Peyer's patch (tissue), 4 donors: ENCODE results near the gene MRPL44. TPM values are rescaled to one million over a fixed set of nuclear protein-coding genes. Genes with fewer than 3 reads are reported as not detected.

Experiments used
- DNase-seq, 3 donors: peaks; one replicate each; pipeline ENCODE4 v3.0.0-alpha.2; 2017 to 2019
- H3K27ac ChIP-seq, 4 donors: fragments of 200-600 bp; sonication (generic); one replicate each; pipeline ENCODE4 v1.5.1; 2016 to 2019
- H3K27me3 ChIP-seq, 2 donors: fragments of 200-600 bp; sonication (generic); one replicate each; pipeline ENCODE4 v1.5.1; 2019
- H3K36me3 ChIP-seq, 3 donors: fragments of 200-600 bp; sonication (generic); one replicate each; pipeline ENCODE4 v1.5.1; 2016 to 2019
- H3K4me1 ChIP-seq, 4 donors: fragments of 200-600 bp; sonication (generic); one replicate each; pipeline ENCODE4 v1.5.1; 2016 to 2019
- H3K4me3 ChIP-seq, 4 donors: fragments of 200-600 bp; sonication (generic); 1 replicate in 3 of 4; 2 replicates in 1 of 4; pipeline ENCODE4 v1.5.1; 2016 to 2019; ENCODE audit warnings: mild to moderate bottlenecking in 1 of 4
- H3K9me3 ChIP-seq, 4 donors: fragments of 200-600 bp; sonication (generic); one replicate each; pipeline ENCODE4 v1.5.1; 2016 to 2019; ENCODE audit warnings: mild to moderate bottlenecking in 1 of 4
- POLR2A ChIP-seq, 2 donors: fragments of 450-650 bp; IDR thresholded peaks; one replicate each; pipeline ENCODE4 v1.5.1; 2017; ENCODE audit warnings: antibody characterized with exemption in 2 of 2, mild to moderate bottlenecking in 2 of 2, moderate library complexity in 2 of 2
- total RNA-seq, 4 donors: library from RNA; depleted of rRNA; stranded (reverse); fragments of >200 nt; gene quantifications; one replicate each; pipeline ENCODE4 v1.1.0, GENCODE V29; 2016
- TF ChIP-seq, protein P1 (sequence below), 6 experiments: fragments of 450-650 bp in 4 of 6; fragments of 200-600 bp in 2 of 6; sonication (generic) in 1 of 6; IDR thresholded peaks; one replicate each; pipeline ENCODE4 v1.5.1; 2017 to 2019; ENCODE audit warnings: antibody characterized with exemption in 6 of 6, mild to moderate bottlenecking in 3 of 6, moderate library complexity in 1 of 6

The MRPL44 gene
- total RNA-seq, 4 donors from 2014 or later: 17.6 to 36.3 (median 22.2) TPM

DNA sequence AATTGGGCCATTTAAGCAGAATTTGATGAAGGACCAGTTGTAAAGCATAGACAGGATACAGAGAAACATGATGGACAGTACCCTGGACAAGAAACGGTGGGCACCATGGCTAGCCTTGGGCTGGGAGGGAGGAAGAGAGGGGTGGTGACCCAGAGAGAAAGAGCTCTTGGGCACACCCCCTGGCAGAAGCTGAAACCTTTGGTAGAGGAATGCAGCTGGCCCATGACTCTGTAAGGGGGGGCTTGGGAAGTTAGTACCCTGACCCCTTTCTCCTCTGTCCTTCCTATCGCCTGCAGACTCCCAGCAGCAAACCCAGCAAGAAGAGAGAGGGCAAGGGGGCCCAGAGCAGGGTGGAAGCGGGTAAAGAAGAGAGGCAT lies 32.6 kb downstream of the MRPL44 start:
- no peak overlapping the region for H3K27ac ChIP-seq
- H3K9me3 ChIP-seq: no peaks in the 10 kb centered on the region
- TF ChIP-seq, protein P1, sequence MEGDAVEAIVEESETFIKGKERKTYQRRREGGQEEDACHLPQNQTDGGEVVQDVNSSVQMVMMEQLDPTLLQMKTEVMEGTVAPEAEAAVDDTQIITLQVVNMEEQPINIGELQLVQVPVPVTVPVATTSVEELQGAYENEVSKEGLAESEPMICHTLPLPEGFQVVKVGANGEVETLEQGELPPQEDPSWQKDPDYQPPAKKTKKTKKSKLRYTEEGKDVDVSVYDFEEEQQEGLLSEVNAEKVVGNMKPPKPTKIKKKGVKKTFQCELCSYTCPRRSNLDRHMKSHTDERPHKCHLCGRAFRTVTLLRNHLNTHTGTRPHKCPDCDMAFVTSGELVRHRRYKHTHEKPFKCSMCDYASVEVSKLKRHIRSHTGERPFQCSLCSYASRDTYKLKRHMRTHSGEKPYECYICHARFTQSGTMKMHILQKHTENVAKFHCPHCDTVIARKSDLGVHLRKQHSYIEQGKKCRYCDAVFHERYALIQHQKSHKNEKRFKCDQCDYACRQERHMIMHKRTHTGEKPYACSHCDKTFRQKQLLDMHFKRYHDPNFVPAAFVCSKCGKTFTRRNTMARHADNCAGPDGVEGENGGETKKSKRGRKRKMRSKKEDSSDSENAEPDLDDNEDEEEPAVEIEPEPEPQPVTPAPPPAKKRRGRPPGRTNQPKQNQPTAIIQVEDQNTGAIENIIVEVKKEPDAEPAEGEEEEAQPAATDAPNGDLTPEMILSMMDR (IDR thresholded peaks at IDR 0.05): no peak
- TF ChIP-seq POLR2A (IDR thresholded peaks at IDR 0.05): no peak
- DNase-seq: no peak
- H3K4me1 ChIP-seq: peaks cover 0 to 10% (median 0%) of the 10 kb centered on the region in 4 donors
- H3K4me3 ChIP-seq: no peak overlapping the region
- H3K36me3 ChIP-seq: no peaks in the 10 kb centered on the region
- H3K27me3 ChIP-seq: no peaks in the 10 kb centered on the region

DNA sequence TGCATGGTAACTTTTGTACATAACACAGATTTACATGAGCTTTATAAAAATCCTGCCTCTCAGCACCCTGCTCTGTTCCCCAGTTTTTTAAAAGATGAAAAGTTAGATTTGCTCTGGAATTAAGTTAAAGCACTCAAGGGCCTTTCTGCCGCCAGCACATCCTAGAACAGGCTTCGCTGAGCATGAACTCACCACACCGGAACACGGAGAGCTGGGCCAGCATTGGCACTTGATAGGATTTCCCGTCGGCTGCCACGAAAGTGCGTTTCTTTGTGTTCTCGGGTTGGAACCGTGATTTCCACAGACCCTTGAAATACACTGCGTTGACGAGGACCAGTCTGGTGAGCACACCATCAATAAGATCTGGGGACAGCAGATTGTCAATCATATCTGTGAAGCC lies 34.3 kb downstream of the MRPL44 start:
- no peaks in the 10 kb centered on the region for H3K36me3 ChIP-seq
- peaks cover 0 to 10% (median 0%) of the 10 kb centered on the region in 4 donors for H3K4me1 ChIP-seq
- no peak for DNase-seq
- no peaks in the 10 kb centered on the region for H3K27me3 ChIP-seq
- no peak for TF ChIP-seq POLR2A (IDR thresholded peaks at IDR 0.05)
- TF ChIP-seq, protein P1 (IDR thresholded peaks at IDR 0.05): no peak
- H3K9me3 ChIP-seq: no peaks in the 10 kb centered on the region
- H3K4me3 ChIP-seq: no peak overlapping the region
- no peak overlapping the region for H3K27ac ChIP-seq

DNA sequence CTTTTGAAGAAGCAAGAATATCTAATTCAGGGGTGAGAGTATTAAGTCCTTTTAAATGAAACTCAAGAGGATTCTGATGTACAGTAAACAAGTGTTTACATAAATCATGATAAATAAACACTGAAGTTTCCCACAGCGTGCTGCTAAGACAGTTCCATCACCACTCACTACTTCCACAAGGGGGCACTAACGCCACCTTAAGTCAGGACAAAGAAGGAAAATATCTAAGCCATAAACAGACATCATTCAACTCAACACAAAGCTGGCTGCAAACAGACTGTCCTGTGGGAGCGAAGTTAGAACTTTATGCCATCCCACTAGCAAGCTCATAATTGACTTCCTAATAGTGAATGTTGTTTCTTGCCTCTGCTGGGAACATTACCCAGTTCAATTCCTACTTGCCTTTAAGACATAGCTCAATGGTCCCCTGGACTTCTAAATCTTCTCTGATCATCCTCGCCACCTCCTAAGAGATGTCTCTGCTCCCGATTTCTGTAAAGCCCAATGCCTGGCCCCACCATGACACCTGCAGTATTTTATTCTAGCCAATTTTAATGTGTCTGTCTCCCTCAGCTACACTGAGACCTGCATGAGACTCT lies 36.5 kb downstream of the MRPL44 start:
- Histone ChIP-seq H3K4me1 (peaks cover 0 to 10% (median 0%) of the 10 kb centered on the region in 4 donors), H3K27me3 (no peaks in the 10 kb centered on the region), H3K4me3 (no peak overlapping the region), H3K36me3 (no peaks in the 10 kb centered on the region), H3K9me3 (no peaks in the 10 kb centered on the region), H3K27ac (no peak overlapping the region)
- TF ChIP-seq POLR2A (IDR thresholded peaks at IDR 0.05): no peak
- TF ChIP-seq, protein P1 (IDR thresholded peaks at IDR 0.05): peak; percentile 50 to 93 (median 87)
- DNase-seq: peak in 2 of 3 donors; percentile 70 to 90

DNA sequence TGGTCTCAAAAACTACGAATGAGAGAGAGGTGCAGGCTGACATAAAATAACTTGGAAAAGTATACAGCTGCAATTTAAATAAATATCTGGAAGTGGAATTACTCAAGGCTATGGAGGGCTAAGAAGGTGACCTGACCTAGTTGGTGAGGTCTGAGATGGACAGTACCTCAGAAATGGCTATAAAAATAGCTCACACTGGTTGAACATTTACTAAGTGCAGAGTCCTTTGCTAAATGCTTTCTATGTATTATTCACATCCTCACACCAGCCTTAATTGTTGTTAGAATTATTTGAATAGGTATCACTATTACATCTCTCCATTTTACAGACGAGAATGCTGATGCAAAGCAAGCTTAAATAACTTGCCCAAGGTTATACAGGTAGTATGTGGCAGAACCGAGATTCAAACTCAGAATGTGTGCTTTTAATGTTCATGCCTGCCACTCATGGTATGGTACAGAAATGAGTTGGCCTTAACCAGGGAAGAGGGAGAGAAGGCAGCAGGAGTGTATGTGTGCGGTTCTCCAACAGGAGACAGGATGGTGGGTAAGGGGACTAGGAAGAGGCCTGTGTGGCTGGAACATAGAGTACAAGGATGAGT lies 37.4 kb downstream of the MRPL44 start:
- no peak for DNase-seq
- H3K4me3 ChIP-seq: no peak overlapping the region
- H3K36me3 ChIP-seq: no peaks in the 10 kb centered on the region
- H3K4me1 ChIP-seq: peaks cover 0 to 10% (median 0%) of the 10 kb centered on the region in 4 donors
- TF ChIP-seq, protein P1 (IDR thresholded peaks at IDR 0.05): no peak
- no peak for TF ChIP-seq POLR2A (IDR thresholded peaks at IDR 0.05)
- no peaks in the 10 kb centered on the region for H3K27me3 ChIP-seq
- H3K27ac ChIP-seq: no peak overlapping the region
- no peaks in the 10 kb centered on the region for H3K9me3 ChIP-seq

DNA sequence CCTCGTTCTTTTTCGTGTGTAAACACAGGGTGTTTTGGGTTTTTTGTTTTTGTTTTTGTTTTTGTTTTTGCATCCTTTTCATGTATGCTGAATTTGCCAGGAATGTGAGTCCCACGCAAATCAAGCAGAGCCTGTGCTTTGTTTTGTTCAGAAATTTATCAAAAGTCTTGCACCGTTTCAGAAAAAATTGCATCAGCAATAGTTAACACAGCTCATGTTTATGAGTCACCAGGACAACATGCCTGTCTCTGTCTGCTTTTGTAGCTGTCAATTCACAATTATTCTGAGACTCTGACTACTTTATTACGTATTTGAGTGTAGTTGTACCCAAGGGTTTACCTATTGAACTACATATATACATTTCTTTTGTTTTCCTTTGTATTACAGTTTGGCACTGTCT lies 38.3 kb downstream of the MRPL44 start:
- no peak overlapping the region for H3K4me3 ChIP-seq
- peaks cover 0 to 10% (median 0%) of the 10 kb centered on the region in 4 donors for H3K4me1 ChIP-seq
- H3K27me3 ChIP-seq: no peaks in the 10 kb centered on the region
- DNase-seq: no peak
- TF ChIP-seq, protein P1 (IDR thresholded peaks at IDR 0.05): no peak
- no peak for TF ChIP-seq POLR2A (IDR thresholded peaks at IDR 0.05)
- H3K27ac ChIP-seq: no peak overlapping the region
- H3K36me3 ChIP-seq: no peaks in the 10 kb centered on the region
- no peaks in the 10 kb centered on the region for H3K9me3 ChIP-seq
